ENCODE data around the gene ITPKC.

- TF ChIP-seq FOXP2 (optimal IDR thresholded peaks at IDR 0.05; ENCODE audit: borderline replicate concordance, extremely low read depth, extremely low read length, insufficient read depth) = no peak
- TF ChIP-seq POLR2AphosphoS5 (IDR thresholded peaks at IDR 0.05; ENCODE audit: low read depth, low read length) = no peak
- no peak for TF ChIP-seq REST (IDR thresholded peaks at IDR 0.05; ENCODE audit: insufficient read depth in 1 of 2, low read depth in 2 of 2, low read length in 2 of 2)
Observed at GRCh38 chr19:40701758-40702157, 15.2 kb upstream of the ITPKC start.
